Stimulated activated CD4-positive, alpha-beta T cell treated with anti-CD3 and anti-CD28 coated beads, Interleukin-1b, Interleukin-23, amount 100 ng/mL, for 1 hour (primary cell): ENCODE results near the gene UBA7.
"Not testable (repeated sequence)": the region's sequence is repeated elsewhere in the genome, so short reads cannot be mapped to it uniquely, and the experiment has no call there.

ENCODE experiments used
- DNase-seq, 2 donors: peaks; one replicate each; pipeline ENCODE4 v3.0.0-alpha.2; 2020; ENCODE audit warnings: low read depth in 2 of 2

The UBA7 gene, protein sequence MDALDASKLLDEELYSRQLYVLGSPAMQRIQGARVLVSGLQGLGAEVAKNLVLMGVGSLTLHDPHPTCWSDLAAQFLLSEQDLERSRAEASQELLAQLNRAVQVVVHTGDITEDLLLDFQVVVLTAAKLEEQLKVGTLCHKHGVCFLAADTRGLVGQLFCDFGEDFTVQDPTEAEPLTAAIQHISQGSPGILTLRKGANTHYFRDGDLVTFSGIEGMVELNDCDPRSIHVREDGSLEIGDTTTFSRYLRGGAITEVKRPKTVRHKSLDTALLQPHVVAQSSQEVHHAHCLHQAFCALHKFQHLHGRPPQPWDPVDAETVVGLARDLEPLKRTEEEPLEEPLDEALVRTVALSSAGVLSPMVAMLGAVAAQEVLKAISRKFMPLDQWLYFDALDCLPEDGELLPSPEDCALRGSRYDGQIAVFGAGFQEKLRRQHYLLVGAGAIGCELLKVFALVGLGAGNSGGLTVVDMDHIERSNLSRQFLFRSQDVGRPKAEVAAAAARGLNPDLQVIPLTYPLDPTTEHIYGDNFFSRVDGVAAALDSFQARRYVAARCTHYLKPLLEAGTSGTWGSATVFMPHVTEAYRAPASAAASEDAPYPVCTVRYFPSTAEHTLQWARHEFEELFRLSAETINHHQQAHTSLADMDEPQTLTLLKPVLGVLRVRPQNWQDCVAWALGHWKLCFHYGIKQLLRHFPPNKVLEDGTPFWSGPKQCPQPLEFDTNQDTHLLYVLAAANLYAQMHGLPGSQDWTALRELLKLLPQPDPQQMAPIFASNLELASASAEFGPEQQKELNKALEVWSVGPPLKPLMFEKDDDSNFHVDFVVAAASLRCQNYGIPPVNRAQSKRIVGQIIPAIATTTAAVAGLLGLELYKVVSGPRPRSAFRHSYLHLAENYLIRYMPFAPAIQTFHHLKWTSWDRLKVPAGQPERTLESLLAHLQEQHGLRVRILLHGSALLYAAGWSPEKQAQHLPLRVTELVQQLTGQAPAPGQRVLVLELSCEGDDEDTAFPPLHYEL

GRCh38 chr3:49813497-49814174, at the start of gene UBA7:
Gene UBA7 (minus strand): TSS chr3:49813953. CDS start chr3:49813787, 166 bp downstream.
- DNase-seq = no peak

DNA sequence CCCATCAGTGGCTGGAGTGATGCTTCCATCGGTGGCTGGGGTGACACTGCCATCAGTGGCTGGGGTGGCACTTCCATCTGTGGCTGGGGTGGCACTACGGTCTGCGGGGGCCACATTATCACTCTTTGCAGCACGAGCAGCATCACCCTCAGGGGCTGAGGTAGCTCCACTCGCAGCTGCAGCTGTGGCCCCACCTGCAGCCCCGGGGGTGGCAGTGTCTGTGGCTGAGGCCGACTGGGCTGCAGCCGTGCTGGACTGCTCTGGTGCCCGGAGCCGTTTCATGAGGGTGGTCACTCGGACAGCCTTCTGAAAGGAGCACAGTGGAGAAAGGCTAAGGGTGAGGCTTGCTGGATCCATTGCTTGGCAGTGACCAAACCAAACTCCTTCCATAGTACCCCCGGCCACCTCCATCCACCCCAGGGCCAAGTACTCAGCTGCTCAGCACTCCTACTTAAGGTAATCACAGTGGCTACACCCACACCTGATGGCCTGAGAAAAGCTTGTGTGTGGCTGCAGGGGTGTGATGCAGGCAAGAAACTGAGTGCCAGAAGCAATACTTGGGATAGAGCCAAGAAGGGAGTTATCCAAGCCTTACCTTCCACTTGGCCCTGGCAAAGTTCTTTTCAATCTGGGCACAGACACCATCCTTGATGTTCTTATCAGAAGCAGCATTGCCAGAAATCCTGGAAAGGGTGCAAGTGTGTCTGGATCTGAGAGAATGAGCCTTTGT, 46.0 kb upstream of the UBA7 start:
- DNase-seq = no peak

DNA sequence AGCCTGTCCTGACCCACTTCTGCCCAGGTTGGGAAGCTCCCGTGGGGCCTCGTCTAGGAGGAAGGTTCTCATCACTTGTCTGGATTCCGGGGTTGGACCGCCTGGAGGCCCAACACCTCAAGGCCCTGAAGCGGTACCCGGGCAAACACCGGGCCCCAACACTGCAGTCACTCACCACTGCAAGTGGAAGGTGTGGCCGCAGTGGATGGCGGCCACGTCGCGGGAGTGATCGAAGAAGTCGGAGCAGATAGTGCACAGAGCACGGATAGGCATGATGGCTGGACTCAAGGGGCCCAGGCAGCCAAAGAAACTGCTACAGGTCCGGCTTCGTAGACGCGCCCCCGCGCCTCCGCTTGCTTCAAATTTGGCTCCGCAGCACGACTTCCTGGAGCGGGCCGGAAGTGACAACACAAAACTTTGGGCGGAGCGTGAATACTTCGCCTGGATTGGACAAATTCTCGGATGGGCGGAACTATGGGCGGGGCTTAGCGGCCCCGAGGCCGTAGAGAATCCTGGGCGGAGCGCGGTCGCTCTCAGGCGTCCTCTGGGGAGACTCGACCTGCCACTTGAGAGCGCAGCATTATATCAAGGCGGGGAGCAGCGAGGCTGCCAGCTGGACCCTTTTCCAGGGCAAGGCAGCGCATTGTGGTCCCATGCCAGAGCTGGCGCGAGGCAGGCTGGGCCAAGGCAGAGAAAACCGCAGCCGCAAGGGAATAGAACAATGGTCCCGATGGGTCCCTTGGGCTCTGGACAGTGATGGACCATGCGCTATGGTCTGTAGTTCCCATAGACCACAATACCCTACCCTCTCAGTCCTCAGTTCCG, 42.6 kb upstream of the UBA7 start, which contains the start of gene TRAIP:
Gene TRAIP, minus strand, starts transcription at position 384 of the 825 bp plus-strand sequence. Its CDS starts 111 bp downstream, at position 273.
- peak; percentile 85 to 93 for DNase-seq

DNA sequence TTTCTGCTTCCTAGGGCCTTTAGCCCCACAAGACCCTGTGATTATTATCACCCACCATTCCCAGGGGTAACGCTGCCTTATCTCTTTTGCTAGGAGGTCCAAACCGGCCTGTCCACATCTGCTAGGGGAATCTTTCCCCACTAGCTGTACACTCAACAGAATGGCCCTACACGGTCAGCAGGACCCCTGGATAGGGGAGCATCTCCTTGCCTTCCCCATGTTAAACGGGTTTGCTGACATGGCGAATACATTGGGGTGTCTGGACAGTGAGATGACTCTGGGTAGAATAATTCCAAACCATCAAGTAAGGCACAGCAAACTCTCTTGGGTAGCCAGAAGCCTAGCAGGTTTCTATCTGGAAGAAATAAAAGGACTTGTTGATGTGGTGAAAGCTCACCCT, 41.9 kb upstream of the UBA7 start:
- no peak for DNase-seq

- no peak for DNase-seq
Observed at GRCh38 chr3:49845694-49846093, 31.9 kb upstream of the UBA7 start.

DNA sequence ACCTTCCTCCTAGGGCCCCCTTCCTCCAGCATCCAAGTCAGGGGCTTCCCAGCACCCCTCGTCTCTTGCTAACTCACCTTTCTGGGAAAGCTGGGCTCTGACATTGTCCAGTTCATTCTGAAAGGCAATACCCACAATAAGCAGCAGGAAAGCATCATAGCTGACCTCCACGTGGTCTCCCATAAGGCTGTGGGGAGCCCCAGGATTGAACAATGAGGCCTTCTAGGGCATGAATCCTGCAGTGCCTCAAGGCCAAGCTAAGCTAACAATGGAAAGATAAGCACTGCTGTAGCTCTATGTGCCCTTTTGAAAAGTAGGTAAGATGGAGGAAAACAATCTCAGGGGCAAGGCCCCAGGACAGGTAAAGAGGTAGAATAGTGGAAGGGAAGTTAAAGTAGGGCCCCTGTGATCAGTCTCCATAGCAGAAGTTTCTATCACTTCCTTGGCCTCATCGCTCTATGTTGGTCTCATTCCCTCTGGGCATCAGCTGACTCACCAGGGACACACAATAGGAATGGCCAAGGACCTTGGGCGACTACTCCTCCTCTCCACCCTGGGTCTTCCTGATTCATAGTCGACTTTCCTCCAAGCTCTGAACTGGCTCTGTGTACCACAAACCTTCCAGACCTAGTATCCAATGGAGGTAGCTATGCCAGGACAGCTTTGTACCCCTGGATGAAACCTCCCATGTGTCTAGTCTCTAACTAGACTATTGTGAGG, 30.9 kb upstream of the UBA7 start:
- DNase-seq = no peak

DNA sequence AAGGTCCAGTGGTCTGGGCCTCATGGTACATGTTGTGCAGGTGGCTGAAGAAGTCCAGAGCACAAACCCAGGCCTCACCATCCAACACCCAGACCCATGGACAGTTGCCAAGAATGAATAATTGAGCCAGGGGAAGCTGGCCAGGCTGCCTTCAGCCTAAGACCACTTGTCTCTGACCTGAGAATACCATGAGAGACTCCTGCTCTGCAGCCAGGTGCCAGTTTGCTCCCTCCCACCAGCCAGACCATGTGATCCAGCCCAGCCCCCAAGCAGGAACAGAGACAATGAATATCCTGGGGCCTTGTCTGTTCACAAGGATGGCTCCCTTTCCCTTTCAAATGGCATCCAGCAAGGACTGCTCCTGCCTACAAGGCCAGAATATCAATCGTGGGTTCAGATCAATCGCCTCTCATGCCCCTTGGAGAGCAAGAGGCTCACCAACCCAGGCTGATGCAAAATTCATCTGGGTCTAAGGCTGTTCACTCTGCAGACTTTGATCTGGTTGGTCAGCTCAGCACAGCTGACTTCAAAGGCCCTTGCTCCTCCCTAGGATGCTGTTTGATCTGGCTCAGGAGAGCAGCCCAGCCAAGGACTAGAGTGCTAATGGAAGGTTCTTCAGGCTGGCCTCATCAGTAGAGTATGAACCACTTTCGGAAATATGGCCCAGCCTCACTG, 29.2 kb upstream of the UBA7 start:
- no peak for DNase-seq

DNA sequence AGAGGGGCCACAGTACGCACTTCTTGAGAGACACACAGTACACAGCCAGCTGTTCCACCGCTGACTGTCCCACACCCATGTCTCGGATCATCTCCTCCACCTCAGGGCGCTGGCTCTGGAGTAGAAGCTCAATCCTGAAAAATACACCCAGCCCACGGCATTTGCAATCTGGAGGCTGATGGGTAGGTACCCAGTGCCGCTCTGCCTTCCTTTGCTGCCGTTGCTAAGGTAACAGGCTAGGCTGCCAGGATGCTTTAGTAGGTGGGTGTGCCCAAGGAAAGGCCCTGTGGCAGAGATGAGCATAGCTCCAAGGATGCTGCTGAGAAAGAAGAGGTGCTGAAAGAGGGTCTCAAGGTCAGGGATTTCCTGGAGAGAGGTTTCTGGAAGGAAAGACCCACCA, 28.1 kb upstream of the UBA7 start:
- no peak for DNase-seq

- no peak for DNase-seq
Observed at GRCh38 chr3:49841126-49841696, 27.5 kb upstream of the UBA7 start.

GRCh38 chr3:49840388-49840787, 26.6 kb upstream of the UBA7 start:
- no peak for DNase-seq

- peak; percentile 65 to 68 for DNase-seq
Observed at GRCh38 chr3:49839193-49839809, 25.5 kb upstream of the UBA7 start.

DNA sequence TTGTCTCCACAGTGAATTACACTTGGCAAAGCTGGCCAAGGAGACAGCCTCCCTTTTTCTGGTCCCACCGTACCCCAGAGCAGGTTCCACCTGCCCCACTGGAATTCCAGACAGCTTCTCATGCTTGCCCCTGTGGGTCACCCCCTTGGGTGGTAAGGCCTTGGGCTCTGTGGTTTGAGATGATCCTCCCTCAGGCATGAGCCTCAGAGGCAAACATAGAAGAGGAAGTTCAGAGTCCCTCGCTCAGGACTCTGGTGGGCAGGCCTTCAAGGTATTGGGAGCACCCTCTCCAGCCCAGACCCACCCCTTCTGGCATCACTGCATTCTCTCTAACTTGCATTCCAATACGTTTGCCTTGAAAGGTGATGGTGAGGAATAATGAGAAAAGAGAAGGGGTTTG, 17.6 kb upstream of the UBA7 start:
- no peak for DNase-seq

GRCh38 chr3:49826016-49826415, 12.3 kb upstream of the UBA7 start:
- DNase-seq = no peak

DNA sequence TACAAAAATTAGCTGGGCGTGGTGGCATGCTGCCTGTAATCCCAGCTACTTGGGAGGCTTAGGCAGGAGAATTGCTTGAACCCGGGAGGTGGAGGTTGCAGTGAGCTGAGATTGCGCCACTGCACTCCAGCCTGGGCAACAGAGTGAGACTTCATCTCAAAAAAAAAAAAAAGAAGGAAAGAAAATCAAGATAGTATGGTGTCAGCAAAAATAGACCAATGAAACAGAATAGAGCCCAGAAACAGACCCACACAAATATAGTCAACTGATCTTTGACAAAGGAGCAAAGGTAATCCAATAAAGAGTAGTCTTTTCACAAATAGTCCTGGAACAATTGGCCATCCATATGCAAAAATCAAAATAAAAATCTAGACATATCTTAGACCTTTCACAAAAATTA, 9.4 kb upstream of the UBA7 start:
- not testable (repeated sequence) for DNase-seq

DNA sequence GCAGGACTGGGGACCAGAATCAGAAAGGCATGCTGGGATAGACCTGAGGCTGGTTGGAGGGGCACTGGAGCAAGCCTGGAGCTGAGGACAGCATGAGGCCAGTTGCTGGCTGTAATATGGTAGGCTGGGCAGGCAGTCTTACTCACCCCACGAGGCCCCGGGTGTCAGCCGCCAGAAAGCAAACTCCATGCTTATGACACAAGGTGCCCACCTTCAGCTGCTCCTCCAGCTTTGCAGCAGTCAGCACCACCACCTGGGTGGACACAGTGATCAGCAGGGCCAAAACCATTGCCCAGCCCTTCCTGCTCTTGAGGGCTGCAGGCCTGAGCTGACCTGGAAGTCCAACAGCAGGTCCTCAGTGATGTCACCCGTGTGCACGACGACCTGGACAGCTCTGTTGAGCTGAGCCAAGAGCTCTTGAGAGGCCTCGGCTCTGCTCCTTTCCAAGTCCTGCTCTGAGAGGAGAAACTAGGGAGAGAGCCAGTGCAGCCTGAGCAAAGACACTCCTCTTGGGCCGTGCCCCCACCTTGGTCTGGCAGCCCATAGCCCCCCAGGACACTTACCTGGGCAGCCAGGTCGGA, 747 bp downstream of the UBA7 start:
- no peak for DNase-seq

DNA sequence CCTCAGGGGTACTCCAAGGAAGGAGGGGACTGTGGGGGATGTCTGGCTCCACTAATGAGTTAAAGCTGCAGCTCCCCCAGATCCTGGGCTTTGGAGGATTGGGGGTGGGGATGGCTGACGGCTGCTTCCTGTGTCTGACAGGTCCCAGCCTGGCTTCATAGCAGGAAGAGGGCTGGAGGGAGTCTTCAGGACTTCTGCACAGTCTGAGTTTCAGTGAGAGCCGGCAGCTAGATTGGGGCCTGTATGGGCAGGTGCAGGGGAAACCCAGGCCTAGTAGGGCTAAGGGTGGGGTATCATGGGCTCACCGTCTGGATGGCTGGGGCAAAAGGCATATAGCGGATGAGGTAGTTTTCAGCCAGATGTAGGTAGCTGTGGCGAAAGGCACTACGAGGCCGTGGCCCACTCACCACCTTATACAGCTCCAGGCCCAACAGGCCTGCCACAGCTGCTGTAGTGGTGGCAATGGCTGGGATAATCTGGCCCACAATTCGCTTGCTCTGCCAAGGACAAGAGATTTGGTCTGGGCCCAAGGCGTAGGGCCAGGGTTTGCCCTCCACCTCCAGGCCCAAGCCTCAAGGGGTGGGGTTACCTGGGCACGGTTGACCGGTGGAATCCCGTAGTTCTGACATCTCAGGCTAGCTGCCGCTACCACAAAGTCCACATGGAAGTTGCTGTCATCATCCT, 6.2 kb downstream of the UBA7 start:
- no peak for DNase-seq

- no peak for DNase-seq
Observed at GRCh38 chr3:49806850-49807249, 6.9 kb downstream of the UBA7 start.
